ENCODE results near the gene HACD2. TPM values are rescaled to one million over a fixed set of nuclear protein-coding genes. Genes with fewer than 3 reads are reported as not detected.

Gene HACD2
- total and polyA plus RNA-seq, 8 donors, result 5.3 to 36.0 (median 14.4) TPM

- H3K27ac ChIP-seq, result peak overlapping the region in 2 of 5 donors; percentile 60 to 82
- H3K36me3 ChIP-seq, result peaks cover 18 to 63% (median 52%) of the 10 kb centered on the region in 4 donors
- TF ChIP-seq CTCF (IDR thresholded peaks at IDR 0.05), result no peak
- TF ChIP-seq POLR2AphosphoS5 (IDR thresholded peaks at IDR 0.05), result peak in 2 of 3 donors; percentile 16 to 52
- H3K9me3 ChIP-seq, result no peaks in the 10 kb centered on the region
- peaks cover 11 to 51% (median 30%) of the 10 kb centered on the region in 4 donors for H3K4me1 ChIP-seq
- no peaks in the 10 kb centered on the region for H3K27me3 ChIP-seq
- WGBS, 5 donors, result 37 to 72% (median 41%) methylated on average over 6 of the region's 6 CpGs
- H3K4me3 ChIP-seq, result no peak overlapping the region
- peak in 1 of 2 donors; percentile 85 for DNase-seq
- intact Hi-C loops (cut with DNase I; ENCODE audit: low total_unique reads), result no loop called here
These were observed 43.1 kb upstream of the HACD2 start for GRCh38 chr3:123627673-123628670.

- intact Hi-C loops (cut with DNase I; ENCODE audit: low total_unique reads), result no loop called here
- H3K27ac ChIP-seq, result peak overlapping the region in 1 of 5 donors; percentile 55
- peaks cover 18 to 63% (median 53%) of the 10 kb centered on the region in 4 donors for H3K36me3 ChIP-seq
- no peak overlapping the region for H3K4me3 ChIP-seq
- no peak for TF ChIP-seq CTCF (IDR thresholded peaks at IDR 0.05)
- TF ChIP-seq EP300 (IDR thresholded peaks at IDR 0.05), result no peak
- TF ChIP-seq POLR2AphosphoS5 (IDR thresholded peaks at IDR 0.05), result no peak
- no peaks in the 10 kb centered on the region for H3K9me3 ChIP-seq
- H3K4me1 ChIP-seq, result peaks cover 0 to 44% (median 24%) of the 10 kb centered on the region in 4 donors
- no peak for DNase-seq
- WGBS, 5 donors, result 80 to 97% (median 91%) methylated on average over 5 to 7 of the region's 7 CpGs
- no peaks in the 10 kb centered on the region for H3K27me3 ChIP-seq
These were observed 42.0 kb upstream of the HACD2 start for GRCh38 chr3:123626881-123627280.

- Histone ChIP-seq H3K9me3 (no peaks in the 10 kb centered on the region), H3K36me3 (peaks cover 18 to 55% (median 41%) of the 10 kb centered on the region in 4 donors), H3K4me1 (peaks cover 4 to 46% (median 22%) of the 10 kb centered on the region in 4 donors), H3K27me3 (no peaks in the 10 kb centered on the region), H3K27ac (peak overlapping the region in 2 of 5 donors; percentile 14 to 86), H3K4me3 (no peak overlapping the region)
- TF ChIP-seq POLR2A (IDR thresholded peaks at IDR 0.05) (no peak), CTCF (IDR thresholded peaks at IDR 0.05) (no peak), EP300 (IDR thresholded peaks at IDR 0.05) (no peak), POLR2AphosphoS5 (IDR thresholded peaks at IDR 0.05) (no peak)
- intact Hi-C loops (cut with DNase I; ENCODE audit: low total_unique reads), result no loop called here
- no peak for DNase-seq
- WGBS, 5 donors, result 85 to 92% (median 88%) methylated on average over 1 of the region's 1 CpG
These were observed 39.4 kb upstream of the HACD2 start for GRCh38 chr3:123624302-123624701.

- H3K27ac ChIP-seq, result peak overlapping the region in 2 of 5 donors; percentile 85 to 86
- H3K4me3 ChIP-seq, result no peak overlapping the region
- 76 to 90% (median 84%) methylated on average over 5 of the region's 5 CpGs for WGBS, 5 donors
- no peaks in the 10 kb centered on the region for H3K27me3 ChIP-seq
- intact Hi-C loops (cut with DNase I; ENCODE audit: low total_unique reads), result no loop called here
- no peaks in the 10 kb centered on the region for H3K9me3 ChIP-seq
- peaks cover 9 to 45% (median 22%) of the 10 kb centered on the region in 4 donors for H3K4me1 ChIP-seq
- peaks cover 9 to 47% (median 38%) of the 10 kb centered on the region in 4 donors for H3K36me3 ChIP-seq
- TF ChIP-seq CTCF (IDR thresholded peaks at IDR 0.05), result no peak
- no peak for TF ChIP-seq EP300 (IDR thresholded peaks at IDR 0.05)
- TF ChIP-seq POLR2A (IDR thresholded peaks at IDR 0.05), result no peak
- TF ChIP-seq POLR2AphosphoS5 (IDR thresholded peaks at IDR 0.05), result no peak
- DNase-seq, result no peak
These were observed 38.6 kb upstream of the HACD2 start for GRCh38 chr3:123623346-123623880.

All from stomach (tissue), 9 donors.